H54 (cell line): ENCODE results near the gene TMEM19.

Experiments used
- DNase-seq: peaks from one replicate; pipeline ENCODE4 v3.0.0; 2011; ENCODE audit warnings: low spot score, mixed read lengths; ENCODE audit not compliant: insufficient read length
- FAIRE-seq: peaks from 3 replicates; lab custom pipeline; 2011; peaks lifted over from hg19 to GRCh38; lab: Jason Lieb, UNC
- POLR2A ChIP-seq: IDR thresholded peaks from 2 replicates; pipeline ENCODE4 v1.6.1; 2011; ENCODE audit warnings: low read depth, mild to moderate bottlenecking, low read length

TMEM19 gene

GRCh38 chr12:71655907-71656306 lies 30.0 kb upstream of the TMEM19 start:
- DNase-seq (no peak), FAIRE-seq (peak; percentile 64)
- no peak for TF ChIP-seq POLR2A

GRCh38 chr12:71656740-71657139 lies 29.1 kb upstream of the TMEM19 start:
- FAIRE-seq (no peak), DNase-seq (no peak)

GRCh38 chr12:71661977-71662530 lies 23.8 kb upstream of the TMEM19 start:
- FAIRE-seq = no peak

More at GRCh38 chr12:71656740-71657139, 29.1 kb upstream of the TMEM19 start:
- TF ChIP-seq POLR2A = no peak

DNA sequence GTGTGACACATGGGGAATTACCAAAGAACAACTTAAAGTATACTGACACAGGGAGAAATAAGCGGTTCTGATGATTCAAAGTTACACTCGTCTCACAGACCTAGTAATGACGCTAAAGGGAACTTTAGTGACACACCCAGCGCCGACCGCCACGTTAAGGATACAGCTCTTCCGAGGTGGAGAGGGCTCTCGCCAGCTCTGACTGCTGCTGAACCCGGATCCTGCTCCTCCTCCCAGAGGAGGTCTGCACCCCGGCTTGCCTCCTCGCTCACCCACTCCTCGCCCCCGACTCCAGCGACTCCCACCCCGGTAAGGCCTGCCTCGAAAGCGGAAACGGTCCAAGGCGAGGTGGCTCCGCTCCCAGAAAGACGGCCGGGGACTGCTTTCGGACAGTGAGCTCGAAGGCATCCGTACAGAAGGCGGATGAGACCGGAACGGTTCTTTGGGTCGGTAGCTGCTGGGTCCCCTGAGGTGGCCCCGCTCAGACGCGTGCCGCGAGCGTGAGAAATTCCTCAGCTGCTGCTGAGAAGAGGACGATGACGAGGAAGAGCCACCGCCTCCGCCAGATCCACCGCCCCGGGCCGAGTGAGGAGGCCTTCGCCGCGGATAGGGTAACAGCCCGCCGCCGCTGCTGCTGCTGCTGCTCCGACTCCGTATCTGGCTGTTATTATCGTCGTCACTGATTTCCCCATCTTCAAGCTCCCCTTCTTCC lies 22.9 kb upstream of the TMEM19 start:
- peak; percentile 48 for FAIRE-seq
- peak; percentile 24; the same call in 1 of the 2 replicates for TF ChIP-seq POLR2A
- peak; percentile 23 for DNase-seq

More at GRCh38 chr12:71661977-71662530, 23.8 kb upstream of the TMEM19 start:
- TF ChIP-seq POLR2A = no peak
- DNase-seq = no peak

- DNase-seq = peak; percentile 66
- peak; percentile 99 for FAIRE-seq
- peak; percentile 89 for TF ChIP-seq POLR2A
These were observed 22.1 kb upstream of the TMEM19 start, which contains the start of the genes THAP2 and ZFC3H1 for GRCh38 chr12:71663561-71664410. Gene THAP2, plus strand, starts transcription at chr12:71664301. Its CDS starts 209 bp downstream, at chr12:71664510. Gene ZFC3H1, minus strand, starts transcription at chr12:71663848. Its CDS starts 238 bp downstream, at chr12:71663610.

GRCh38 chr12:71664411-71665089 lies 21.3 kb upstream of the TMEM19 start:
- DNase-seq (peak; percentile 5), FAIRE-seq (no peak)
- TF ChIP-seq POLR2A = peak; percentile 25; the same call in 1 of the 2 replicates

GRCh38 chr12:71665090-71665463 lies 20.8 kb upstream of the TMEM19 start:
- FAIRE-seq = no peak
- DNase-seq = no peak
- TF ChIP-seq POLR2A = no peak

DNA sequence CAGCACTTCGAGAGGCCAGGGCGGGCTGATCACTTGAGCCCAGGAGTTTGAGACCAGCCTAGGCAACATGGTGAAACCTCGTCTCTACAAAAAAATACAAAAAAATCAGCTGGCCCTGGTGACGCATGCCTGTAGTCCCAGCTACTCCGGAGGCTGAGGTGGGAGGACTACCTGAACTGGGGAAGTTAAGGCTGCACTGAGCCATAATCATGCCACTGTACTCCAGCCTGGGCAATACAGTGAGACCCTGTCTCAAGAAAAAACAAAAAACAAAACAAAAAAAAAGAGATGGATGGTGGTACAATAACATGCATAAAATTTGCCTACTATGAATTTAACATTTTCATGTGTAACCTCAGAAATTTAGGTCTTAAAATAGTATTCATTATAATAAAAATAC lies 19.6 kb upstream of the TMEM19 start:
- DNase-seq (no peak), FAIRE-seq (no peak)
- no peak for TF ChIP-seq POLR2A

GRCh38 chr12:71671311-71671710 lies 14.6 kb upstream of the TMEM19 start:
- no peak for TF ChIP-seq POLR2A
- DNase-seq (no peak), FAIRE-seq (no peak)

DNA sequence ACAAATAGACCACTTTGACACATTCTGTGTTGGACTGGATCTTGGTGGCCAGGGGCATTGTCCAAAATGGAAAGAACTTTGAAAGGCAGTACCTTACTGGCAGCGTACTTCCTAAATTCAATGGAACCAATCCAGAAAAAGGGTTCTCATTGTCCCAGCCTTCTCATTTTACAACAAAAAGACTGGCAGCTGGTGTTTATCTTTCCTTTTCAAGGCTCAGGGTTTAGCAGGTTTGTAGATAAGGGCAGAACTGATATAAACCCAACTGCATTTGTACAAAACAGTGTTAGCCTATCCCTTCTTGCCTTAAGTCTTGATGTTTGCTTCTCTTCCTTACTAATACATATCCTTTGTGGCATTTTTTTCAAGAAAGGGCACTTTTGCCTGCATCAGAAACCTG lies 14.1 kb upstream of the TMEM19 start:
- DNase-seq (no peak), FAIRE-seq (no peak)
- no peak for TF ChIP-seq POLR2A

- TF ChIP-seq POLR2A = no peak
These were observed 3.4 kb upstream of the TMEM19 start for GRCh38 chr12:71682466-71682865.

GRCh38 chr12:71683633-71684032 lies 2.2 kb upstream of the TMEM19 start:
- FAIRE-seq = no peak

More at GRCh38 chr12:71682466-71682865, 3.4 kb upstream of the TMEM19 start:
- peak; percentile 64 for FAIRE-seq
- no peak for DNase-seq

GRCh38 chr12:71684081-71684480 lies 1.8 kb upstream of the TMEM19 start:
- no peak for DNase-seq
- FAIRE-seq = peak; percentile 61
- no peak for TF ChIP-seq POLR2A

More at GRCh38 chr12:71683633-71684032, 2.2 kb upstream of the TMEM19 start:
- no peak for TF ChIP-seq POLR2A
- no peak for DNase-seq

DNA sequence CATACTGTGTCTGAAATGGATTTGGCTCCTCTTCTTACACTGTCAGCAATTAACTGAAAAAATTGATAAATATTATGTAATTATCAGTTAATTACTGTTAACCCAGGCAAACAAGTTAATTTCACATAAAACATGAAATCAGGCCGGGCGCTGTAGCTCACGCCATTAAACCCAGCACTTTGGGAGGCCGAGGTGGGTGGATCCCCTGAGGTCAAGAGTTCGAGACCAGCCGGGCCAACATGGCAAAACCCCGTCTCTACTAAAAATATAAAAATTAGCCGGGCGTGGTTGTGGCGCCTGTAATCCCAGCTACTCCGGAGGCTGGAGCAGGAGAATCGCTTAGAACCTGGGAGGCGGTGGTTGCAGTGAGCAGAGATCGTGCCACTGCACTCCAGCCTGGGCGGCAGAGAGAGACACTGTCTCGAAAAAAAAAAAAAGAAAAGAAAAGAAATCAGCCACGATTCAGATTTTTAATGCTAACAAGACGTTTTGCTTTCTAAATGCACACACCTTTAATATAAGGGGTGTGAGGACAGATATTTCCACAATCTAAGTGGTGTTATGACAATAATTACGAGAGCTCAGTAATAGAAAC lies 473 bp upstream of the TMEM19 start:
- TF ChIP-seq POLR2A = no peak
- FAIRE-seq (no peak), DNase-seq (no peak)
